Measurements from ENCODE around the gene TACC2.

- TF ChIP-seq CTCF (IDR thresholded peaks at IDR 0.05) (no peak), EZH2 (IDR thresholded peaks at IDR 0.05; ENCODE audit: borderline replicate concordance, insufficient read depth, low read depth, low read length, poor library complexity, severe bottlenecking) (no peak)
These were observed 46.1 kb upstream of the TACC2 start for GRCh38 chr10:121942749-121943416.

All from B cell (primary cell).